Ovary (tissue), 9 donors: ENCODE results near the gene FBXL13. TPM values are rescaled to one million over a fixed set of nuclear protein-coding genes. Genes with fewer than 3 reads are reported as not detected.

Experiments
- DNase-seq, 5 donors: peaks; one replicate each; pipeline ENCODE4 v3.0.0-alpha.2; 2019 to 2020
- H3K27ac ChIP-seq, 2 donors: fragments of 200-600 bp; one replicate each; pipeline versions ENCODE4 v1.5.1 to v1.8.0; 2019 to 2022
- H3K27me3 ChIP-seq: fragments of 200-600 bp; one replicate; pipeline ENCODE4 v1.8.0; 2022
- H3K36me3 ChIP-seq: fragments of 200-600 bp; sonication (generic); one replicate; pipeline ENCODE4 v1.5.1; 2019
- H3K4me1 ChIP-seq: one replicate; pipeline ENCODE4 v1.8.1; 2013; ENCODE audit warnings: mild to moderate bottlenecking, moderate library complexity; ENCODE audit not compliant: insufficient read depth
- H3K4me3 ChIP-seq: fragments of 200-600 bp; sonication (generic); one replicate; pipeline ENCODE4 v1.5.1; 2017
- H3K9me3 ChIP-seq, 2 donors: fragments of 200-600 bp in 1 of 2; sonication (generic) in 1 of 2; one replicate each; pipeline versions ENCODE4 v1.5.1 to v1.8.1; 2013 to 2019; ENCODE audit warnings: mild to moderate bottlenecking in 1 of 2, moderate library complexity in 1 of 2
- CTCF ChIP-seq, 3 donors: fragments of 450-650 bp in 2 of 3; fragments of 200-600 bp in 1 of 3; IDR thresholded peaks; one replicate each; pipeline versions ENCODE4 v1.5.1 to v1.8.0; 2016 to 2022; ENCODE audit warnings: antibody characterized with exemption in 3 of 3, mild to moderate bottlenecking in 1 of 3
- EP300 ChIP-seq: sonication (generic); formaldehyde crosslinking; IDR thresholded peaks from one replicate; pipeline ENCODE4 v1.6.1; 2017; ENCODE audit warnings: antibody characterized with exemption
- POLR2A ChIP-seq: fragments of 450-650 bp; IDR thresholded peaks from one replicate; pipeline ENCODE4 v1.6.1; 2017; ENCODE audit warnings: antibody characterized with exemption, mild to moderate bottlenecking, moderate library complexity
- WGBS, 3 donors: extraction: QIAGEN DNeasy Blood & Tissue Kit in 1 of 3; methylation state at CpG; one replicate each; pipeline versions ENCODE4 v1.1.5 to v1.1.7; 2013 to 2017; 5-methylcytosine and 5-hydroxymethylcytosine counted together
- intact Hi-C, 4 donors: fragments of 100-400 bp; cut with DNase I; formaldehyde crosslinking; loops; one replicate each; pipeline versions ENCODE4 v1.11.0 to v1.15.1; 2022 to 2023
- polyA plus RNA-seq, 2 donors: library from polyadenylated mRNA; stranded (reverse); fragments of 200-250 nt in 1 of 2; fragments of 350-450 nt in 1 of 2; fragmentation: Illumina TruSeq in 1 of 2; extraction: RNeasy Lipid Tissue Mini Kit (QIAGEN cat#74804) in 1 of 2; gene quantifications; one replicate each; pipeline ENCODE4 v1.2.3, GENCODE V29; 2013 to 2014
- total RNA-seq, 7 donors: library from RNA; depleted of rRNA in 2 of 7; stranded (reverse); fragments of >200 nt in 2 of 7; fragmentation: NEBNext Ultra II Directional in 3 of 7; extraction: Animal tissue kit (Norgen Biotek cat#: 25700) in 3 of 7; gene quantifications; one replicate each; pipeline versions ENCODE4 v1.1.0 to v1.2.4, GENCODE V29; 2016 to 2023
- donor health status: DM: no; HTN: no; CAD: no; lungs with moderate emphysema.
- donor health status: DM: no; HTN: no; CAD: no.
- donor health status: Bipolar disorder and iron deficiency.
- donor health status: DM: yes; HTN: yes; CAD: no.
- donor health status: DM: no; HTN: no; CAD: no.
- donor health status: DM: yes; HTN: yes; CAD: no.

The FBXL13 gene
- total and polyA plus RNA-seq, 9 donors: 1.1 to 13.3 (median 6.0) TPM

GRCh38 chr7:103010211-103010610 is 64.4 kb downstream of the FBXL13 start:
- Histone ChIP-seq H3K4me3 (no peak overlapping the region), H3K9me3 (no peaks in the 10 kb centered on the region), H3K36me3 (no peaks in the 10 kb centered on the region), H3K27me3 (no peaks in the 10 kb centered on the region), H3K27ac (peak overlapping the region in 1 of 2 donors; percentile 75), H3K4me1 (peaks cover 5% of the 10 kb centered on the region)
- TF ChIP-seq CTCF (IDR thresholded peaks at IDR 0.05) (no peak), EP300 (no peak), POLR2A (no peak)
- 78 to 100% (median 92%) methylated on average over 1 of the region's 1 CpG for WGBS, 3 donors
- no peak for DNase-seq
- intact Hi-C loops: no loop called here

- intact Hi-C loops: no loop called here
- H3K9me3 ChIP-seq: no peaks in the 10 kb centered on the region
- H3K4me3 ChIP-seq: no peak overlapping the region
- H3K4me1 ChIP-seq: peaks cover 5% of the 10 kb centered on the region
- H3K27ac ChIP-seq: peak overlapping the region in 1 of 2 donors; percentile 75
- no peaks in the 10 kb centered on the region for H3K36me3 ChIP-seq
- no peak for TF ChIP-seq CTCF (IDR thresholded peaks at IDR 0.05)
- no peak for TF ChIP-seq EP300
- TF ChIP-seq POLR2A: no peak
- no peaks in the 10 kb centered on the region for H3K27me3 ChIP-seq
- DNase-seq: no peak
- 68 to 82% (median 81%) methylated on average over 4 to 5 of the region's 5 CpGs for WGBS, 3 donors
Observed at GRCh38 chr7:103009466-103010185, 65.0 kb downstream of the FBXL13 start.

GRCh38 chr7:103003004-103003403 is 71.6 kb downstream of the FBXL13 start:
- intact Hi-C loops: no loop called here
- no peaks in the 10 kb centered on the region for H3K27me3 ChIP-seq
- no peak for DNase-seq
- H3K9me3 ChIP-seq: no peaks in the 10 kb centered on the region
- H3K27ac ChIP-seq: no peak overlapping the region
- H3K36me3 ChIP-seq: no peaks in the 10 kb centered on the region
- TF ChIP-seq CTCF (IDR thresholded peaks at IDR 0.05) (no peak), EP300 (no peak), POLR2A (no peak)
- WGBS, 3 donors: 93 to 100% (median 94%) methylated on average over 1 of the region's 1 CpG
- no peaks in the 10 kb centered on the region for H3K4me1 ChIP-seq
- no peak overlapping the region for H3K4me3 ChIP-seq

- Histone ChIP-seq H3K9me3 (no peaks in the 10 kb centered on the region), H3K36me3 (no peaks in the 10 kb centered on the region), H3K4me3 (no peak overlapping the region), H3K4me1 (no peaks in the 10 kb centered on the region), H3K27me3 (no peaks in the 10 kb centered on the region), H3K27ac (no peak overlapping the region)
- DNase-seq: no peak
- WGBS, 3 donors: 89 to 96% (median 95%) methylated on average over 2 of the region's 2 CpGs
- TF ChIP-seq CTCF (IDR thresholded peaks at IDR 0.05): no peak
- TF ChIP-seq POLR2A: no peak
- TF ChIP-seq EP300: no peak
- intact Hi-C loops: no loop called here
Observed at GRCh38 chr7:103001210-103001609, 73.4 kb downstream of the FBXL13 start.
